ENCODE measurements around the gene SEMA5B. TPM values are rescaled to one million over a fixed set of nuclear protein-coding genes. Genes with fewer than 3 reads are reported as not detected.

Gene SEMA5B
- total and polyA plus RNA-seq, 9 of the 15 experiments (the other 6 are each of a cell fraction or from before 2014, with no cell fraction given), result not detected

DNA sequence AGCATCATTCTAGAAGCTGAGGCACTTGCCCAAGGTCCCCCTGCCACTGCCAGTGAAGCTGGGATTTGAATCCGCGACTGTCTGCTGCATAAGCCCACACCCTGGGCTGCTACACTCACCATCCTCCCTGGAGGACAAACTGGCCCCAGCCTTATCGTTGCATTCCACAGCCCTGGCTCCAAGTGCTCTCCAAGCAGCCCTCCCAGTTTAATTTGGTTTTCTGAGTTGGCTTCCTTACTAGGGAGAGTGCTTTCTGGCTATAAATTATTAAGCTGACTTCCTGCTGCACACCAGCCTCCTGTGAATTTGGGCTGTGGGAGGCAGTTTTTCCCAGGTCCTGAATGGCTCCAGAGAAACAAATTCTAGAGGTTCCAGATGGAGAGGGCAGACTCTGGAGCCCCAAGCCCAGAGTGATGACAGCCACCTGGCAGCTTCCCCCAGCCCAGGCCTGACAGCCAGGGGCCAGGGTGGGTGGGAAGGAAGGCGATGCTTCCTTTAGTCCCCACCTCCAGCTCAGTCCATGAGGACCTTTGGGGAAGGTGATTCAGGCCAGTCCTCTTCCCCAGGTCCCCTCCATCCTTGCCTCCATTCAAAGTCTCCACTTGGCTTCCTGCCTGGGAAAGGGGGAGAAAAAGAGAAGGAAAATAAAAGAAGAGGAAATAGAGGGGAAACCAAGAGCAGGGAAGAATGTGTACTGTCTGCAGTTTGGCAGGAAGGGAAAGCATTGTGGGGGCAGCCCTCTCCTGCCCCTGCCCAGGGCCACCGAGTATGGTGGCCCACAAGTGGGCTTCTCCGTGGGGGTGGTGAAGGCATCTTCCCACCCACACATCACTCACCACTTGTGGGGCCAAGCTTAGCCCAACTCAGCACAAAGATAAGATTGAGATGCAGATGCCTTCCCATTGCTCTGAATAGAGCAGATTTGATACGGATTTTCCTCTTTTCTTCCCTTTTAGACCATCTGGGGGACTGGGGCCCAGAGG is 69.6 kb downstream of the SEMA5B start:
- Histone ChIP-seq H3K9me3 (replicated peaks; ENCODE audit: control insufficient read depth, insufficient read depth, low read depth, low read length) (no peaks in the 10 kb centered on the region), H3K4me3 (no peak overlapping the region), H3K27me3 (ENCODE audit: control insufficient read depth in 2 of 2, insufficient read depth in 2 of 2, low read length in 2 of 2) (peaks cover 12 to 45% of the 10 kb centered on the region in 2 experiments; a peak in 3 of 5 replicates), H3K4me1 (replicated peaks in 1 of 2; ENCODE audit: control insufficient read depth in 2 of 2, insufficient read depth in 2 of 2, low read length in 2 of 2) (no peaks in the 10 kb centered on the region), H3K79me2 (ENCODE audit: control insufficient read depth, insufficient read depth, low read length) (no peaks in the 10 kb centered on the region), H2AFZ (ENCODE audit: low read depth, low read length) (no peak overlapping the region), H3K9ac (ENCODE audit: insufficient read depth in 1 of 2, low read depth in 2 of 2, low read length in 2 of 2) (no peak overlapping the region), H4K20me1 (replicated peaks; ENCODE audit: control insufficient read depth, insufficient read depth, low read length) (no peaks in the 10 kb centered on the region), H3K27ac (ENCODE audit: extremely low read depth, low read depth, low read length) (no peak overlapping the region), H3K9me1 (ENCODE audit: control insufficient read depth, insufficient read depth, low read length) (no peaks in the 10 kb centered on the region), H3K36me3 (ENCODE audit: control insufficient read depth, insufficient read depth, low read length) (no peaks in the 10 kb centered on the region), H3K4me2 (ENCODE audit: insufficient read depth, low read length) (no peak overlapping the region)
- no peak for FAIRE-seq
- intact Hi-C loops (cut with micrococcal nuclease), result no loop called here
- ChIA-PET POLR2A (interaction anchor here (0.7 to 1.1 kb wide), 2 partner anchors 7 to 12 kb away, joined by 3 read pairs; no protein-coding TSS in a partner anchor), CTCF (ENCODE audit: low intra/inter-chr PET ratio) (no interaction called here)
- no peak for ATAC-seq
- TF ChIP-seq ILF3 (IDR thresholded peaks at IDR 0.05; ENCODE audit: borderline replicate concordance) (no peak), MTA2 (IDR thresholded peaks at IDR 0.05; ENCODE audit: low read depth) (no peak), FOXP1 (CRISPR knock-in tag; IDR thresholded peaks at IDR 0.05) (no peak), YBX1 (IDR thresholded peaks at IDR 0.05) (no peak), PTTG1 (tag; IDR thresholded peaks at IDR 0.05; ENCODE audit: low read depth) (no peak), ETS2 (tag; IDR thresholded peaks at IDR 0.05; ENCODE audit: borderline replicate concordance, poor library complexity, severe bottlenecking) (no peak), MIER1 (IDR thresholded peaks at IDR 0.05; ENCODE audit: low read depth) (no peak), STAG1 (CRISPR knock-in tag; IDR thresholded peaks at IDR 0.05; ENCODE audit: borderline replicate concordance) (no peak)
- TF ChIP-seq, protein P1, sequence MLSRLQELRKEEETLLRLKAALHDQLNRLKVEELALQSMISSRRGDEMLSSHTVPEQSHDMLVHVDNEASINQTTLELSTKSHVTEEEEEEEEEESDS (CRISPR knock-in tag; IDR thresholded peaks at IDR 0.05), result no peak
- TF ChIP-seq, protein P2, sequence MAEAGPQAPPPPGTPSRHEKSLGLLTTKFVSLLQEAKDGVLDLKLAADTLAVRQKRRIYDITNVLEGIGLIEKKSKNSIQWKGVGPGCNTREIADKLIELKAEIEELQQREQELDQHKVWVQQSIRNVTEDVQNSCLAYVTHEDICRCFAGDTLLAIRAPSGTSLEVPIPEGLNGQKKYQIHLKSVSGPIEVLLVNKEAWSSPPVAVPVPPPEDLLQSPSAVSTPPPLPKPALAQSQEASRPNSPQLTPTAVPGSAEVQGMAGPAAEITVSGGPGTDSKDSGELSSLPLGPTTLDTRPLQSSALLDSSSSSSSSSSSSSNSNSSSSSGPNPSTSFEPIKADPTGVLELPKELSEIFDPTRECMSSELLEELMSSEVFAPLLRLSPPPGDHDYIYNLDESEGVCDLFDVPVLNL (CRISPR knock-in tag; IDR thresholded peaks at IDR 0.05; ENCODE audit: low read depth), result no peak
- TF ChIP-seq, protein P3, sequence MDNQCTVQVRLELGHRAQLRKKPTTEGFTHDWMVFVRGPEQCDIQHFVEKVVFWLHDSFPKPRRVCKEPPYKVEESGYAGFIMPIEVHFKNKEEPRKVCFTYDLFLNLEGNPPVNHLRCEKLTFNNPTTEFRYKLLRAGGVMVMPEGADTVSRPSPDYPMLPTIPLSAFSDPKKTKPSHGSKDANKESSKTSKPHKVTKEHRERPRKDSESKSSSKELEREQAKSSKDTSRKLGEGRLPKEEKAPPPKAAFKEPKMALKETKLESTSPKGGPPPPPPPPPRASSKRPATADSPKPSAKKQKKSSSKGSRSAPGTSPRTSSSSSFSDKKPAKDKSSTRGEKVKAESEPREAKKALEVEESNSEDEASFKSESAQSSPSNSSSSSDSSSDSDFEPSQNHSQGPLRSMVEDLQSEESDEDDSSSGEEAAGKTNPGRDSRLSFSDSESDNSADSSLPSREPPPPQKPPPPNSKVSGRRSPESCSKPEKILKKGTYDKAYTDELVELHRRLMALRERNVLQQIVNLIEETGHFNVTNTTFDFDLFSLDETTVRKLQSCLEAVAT (IDR thresholded peaks at IDR 0.05), result no peak
- BruUV-seq (replicated peaks), result no TSS peak
- DNase-seq (ENCODE audit: extremely low read depth in 1 of 4, low spot score in 3 of 4), result no peak
- whole genome bisulfite sequencing (ENCODE audit: insufficient coverage, low coverage, missing lambda C conversion rate), result 0% methylated on average over 6 of the region's 7 CpGs
- in situ Hi-C loops (cut with MboI), result no loop called here

Data from K562 (cell line).